Activated gamma-delta T cell treated with Interleukin-2 at 50 U/mL for 16 hours (primary cell): Measurements from ENCODE around the gene NRG3.

Experiments used
- DNase-seq: peaks from one replicate; pipeline ENCODE4 v3.0.0-alpha.2; 2020

NRG3 gene

GRCh38 chr10:81874875-81875466 is at the start of gene NRG3:
Gene NRG3, plus strand, starts transcription at chr10:81875194.
- DNase-seq: no peak

GRCh38 chr10:81828251-81828650 is 46.7 kb upstream of the NRG3 start:
- no peak for DNase-seq

- DNase-seq: no peak
Measured at GRCh38 chr10:81831060-81831459, 43.9 kb upstream of the NRG3 start.

- DNase-seq: no peak
Measured at GRCh38 chr10:81838950-81839349, 36.0 kb upstream of the NRG3 start.

DNA sequence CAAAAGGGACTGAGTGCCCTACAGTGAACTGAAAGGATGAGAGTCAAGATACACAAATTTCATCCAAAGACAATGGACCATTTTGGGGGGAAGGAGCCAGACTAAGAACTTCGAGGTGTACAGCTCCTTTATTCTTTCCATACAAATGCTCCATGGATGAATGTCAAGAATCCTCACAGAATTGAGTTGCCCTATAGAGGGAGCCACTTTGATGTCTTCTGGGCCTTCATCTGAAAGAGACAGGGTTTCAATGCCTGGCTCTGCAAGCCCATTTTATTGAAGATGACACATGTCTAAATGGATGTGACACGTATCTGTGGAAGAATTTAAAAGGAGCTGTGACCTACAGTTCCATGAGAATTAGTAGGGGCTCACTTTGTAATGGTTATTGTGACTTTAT is 32.0 kb upstream of the NRG3 start:
- no peak for DNase-seq

- DNase-seq: no peak
Measured at GRCh38 chr10:81847675-81848074, 27.3 kb upstream of the NRG3 start.

DNA sequence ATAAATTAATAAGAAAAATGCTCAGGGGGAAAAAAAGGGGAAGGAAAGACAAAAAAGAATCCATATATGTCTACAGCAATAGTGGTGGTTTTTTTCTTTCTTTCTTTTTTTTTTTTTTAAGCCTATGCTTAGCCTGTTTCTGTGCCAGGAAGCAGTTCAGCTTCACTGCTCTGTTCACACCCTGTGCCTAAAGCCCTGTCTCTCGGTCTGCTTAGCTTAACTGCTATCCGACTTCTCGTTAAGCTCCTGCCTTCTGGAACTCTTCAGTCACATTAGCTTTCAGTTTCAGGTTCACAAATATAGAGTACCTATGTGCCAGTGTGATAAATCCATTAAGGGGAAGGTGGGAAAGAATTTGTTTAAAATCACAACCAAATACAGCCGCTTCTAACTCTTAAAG is 26.5 kb upstream of the NRG3 start:
- DNase-seq: no peak

GRCh38 chr10:81848931-81849330 is 26.1 kb upstream of the NRG3 start:
- DNase-seq: no peak

- no peak for DNase-seq
Measured at GRCh38 chr10:81862596-81862995, 12.4 kb upstream of the NRG3 start.

GRCh38 chr10:81863771-81864170 is 11.2 kb upstream of the NRG3 start:
- DNase-seq: no peak

GRCh38 chr10:81865581-81865980 is 9.4 kb upstream of the NRG3 start:
- DNase-seq: no peak

- no peak for DNase-seq
Measured at GRCh38 chr10:81866753-81867152, 8.2 kb upstream of the NRG3 start.

GRCh38 chr10:81870472-81870871 is 4.5 kb upstream of the NRG3 start:
- no peak for DNase-seq

- DNase-seq: no peak
Measured at GRCh38 chr10:81871558-81871957, 3.4 kb upstream of the NRG3 start.

GRCh38 chr10:81872206-81872862 is 2.7 kb upstream of the NRG3 start:
- DNase-seq: no peak

DNA sequence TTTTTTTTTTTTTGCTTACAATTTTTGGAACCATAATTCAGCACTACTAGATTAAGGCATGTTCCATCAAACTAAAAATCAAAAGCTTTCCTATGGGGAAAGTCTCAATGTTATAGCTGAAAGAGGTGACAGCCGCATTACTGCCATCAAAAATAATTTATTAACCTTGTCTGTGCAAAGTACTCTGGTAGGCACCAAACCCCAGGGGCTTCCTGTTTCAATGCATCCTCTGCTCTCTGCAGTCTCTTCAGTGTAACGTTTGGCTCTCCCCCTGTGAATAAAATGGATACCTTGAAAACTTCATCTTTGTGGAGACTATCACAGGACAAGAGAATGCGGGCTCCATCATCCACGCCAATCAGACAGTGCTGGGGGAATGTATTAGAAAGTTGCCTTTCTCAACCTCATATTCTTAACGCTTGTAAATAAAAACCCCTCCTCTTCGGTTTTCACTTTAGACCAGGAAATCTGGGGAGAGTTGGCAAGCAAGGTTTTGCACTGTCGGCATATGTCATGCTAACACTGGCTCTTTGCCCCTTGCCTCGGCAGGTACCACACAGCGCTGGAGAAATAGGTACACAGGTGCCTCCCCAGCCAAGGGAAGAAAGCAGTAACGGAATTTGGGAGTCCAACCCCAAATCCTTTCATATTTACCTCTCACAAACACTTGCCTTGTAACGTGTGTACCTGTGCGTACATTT is 1.6 kb upstream of the NRG3 start:
- DNase-seq: no peak

DNA sequence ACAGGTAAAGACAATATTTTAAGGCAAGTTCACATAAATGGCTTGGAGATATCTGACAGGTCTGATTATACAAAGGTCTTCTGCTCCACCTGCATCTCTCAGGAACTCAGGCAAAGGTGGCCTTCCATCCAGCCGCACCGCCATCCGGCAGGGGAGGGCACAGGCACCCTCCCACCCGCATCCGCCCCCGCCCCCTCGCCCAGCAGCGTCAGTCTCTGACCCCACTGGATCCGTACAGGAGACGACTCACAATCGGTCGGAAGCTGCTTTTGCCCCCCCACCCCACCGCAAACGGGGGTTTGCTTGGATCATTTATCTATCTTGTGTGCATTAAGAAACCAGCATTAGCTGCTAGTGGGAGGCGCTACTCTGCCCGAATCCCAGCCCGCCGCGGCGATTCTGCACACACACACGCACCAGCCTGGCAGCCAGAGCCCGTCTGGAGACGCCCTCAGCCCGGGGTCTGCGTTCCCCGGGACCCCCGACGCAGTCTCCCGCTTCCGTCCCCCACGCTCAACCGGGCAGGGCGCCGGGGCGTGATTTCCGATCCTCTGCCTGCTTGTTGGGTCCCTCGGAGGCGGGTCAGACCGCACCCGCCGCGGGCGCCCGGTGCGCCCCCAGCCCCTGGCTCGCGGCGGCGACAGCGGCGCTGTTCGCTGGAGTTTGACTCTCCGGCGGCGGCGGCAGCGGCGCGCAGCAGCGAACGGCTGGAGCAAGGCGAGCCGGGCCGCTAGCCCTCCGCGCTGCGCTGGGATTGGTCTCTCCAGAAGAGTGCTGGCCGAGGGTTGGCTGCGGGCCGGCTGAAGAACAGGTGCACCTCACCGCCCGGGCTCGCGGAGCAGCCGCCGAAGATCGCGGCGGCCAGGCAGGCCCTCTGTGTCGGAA is 820 bp upstream of the NRG3 start:
- no peak for DNase-seq

- no peak for DNase-seq
Measured at GRCh38 chr10:81875467-81876252, 666 bp downstream of the NRG3 start.

GRCh38 chr10:81876253-81877077 is 1.5 kb downstream of the NRG3 start:
- no peak for DNase-seq

- no peak for DNase-seq
Measured at GRCh38 chr10:81877596-81877995, 2.6 kb downstream of the NRG3 start.

- no peak for DNase-seq
Measured at GRCh38 chr10:81882011-81882410, 7.0 kb downstream of the NRG3 start.

DNA sequence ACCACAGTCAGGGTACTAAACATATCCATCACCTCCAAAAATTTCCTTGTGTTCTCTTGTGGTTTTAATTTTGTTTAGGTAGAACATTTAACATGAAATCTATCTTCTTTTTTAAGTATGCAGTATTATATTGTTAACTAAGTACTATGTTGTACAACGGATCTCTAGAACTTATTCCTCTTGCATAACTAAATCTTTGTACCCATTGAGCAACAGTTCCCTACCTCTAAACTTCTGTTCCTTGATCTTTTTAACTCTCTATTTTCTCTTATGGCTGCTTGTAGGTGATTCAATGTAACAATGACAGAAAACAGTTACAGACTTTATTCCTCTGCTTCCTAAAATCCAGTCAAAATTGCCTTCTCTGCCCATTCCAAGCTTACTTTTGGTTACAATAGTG is 9.9 kb downstream of the NRG3 start:
- DNase-seq: no peak
